ENCODE results near the gene ACSM2A. TPM values are rescaled to one million over a fixed set of nuclear protein-coding genes. Genes with fewer than 3 reads are reported as not detected.
"Not testable (repeated sequence)": the region's sequence is repeated elsewhere in the genome, so short reads cannot be mapped to it uniquely, and the experiment has no call there.

Gene ACSM2A
- total RNA-seq, 1 experiment from 2014 or later, result not detected

DNA sequence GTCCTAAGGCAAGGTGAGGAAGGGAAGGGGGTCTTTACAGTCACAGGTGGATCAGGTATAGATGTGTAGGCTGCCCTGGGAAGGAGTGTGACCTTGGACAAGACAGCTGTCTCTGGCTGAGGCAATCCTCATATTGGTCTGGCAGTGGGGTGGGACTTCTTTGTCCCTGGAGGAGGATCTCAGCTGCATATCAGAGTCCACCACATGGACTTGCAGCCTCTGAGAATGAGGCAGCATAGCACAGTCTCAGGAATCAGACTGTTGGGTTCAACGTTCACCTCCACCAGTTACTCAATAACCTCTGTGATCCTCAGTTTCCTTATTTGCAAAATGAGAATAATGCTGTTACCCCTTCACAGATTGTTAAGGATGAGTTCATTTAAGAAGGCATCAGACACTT, 33.4 kb downstream of the ACSM2A start:
- Histone ChIP-seq H3K27ac (ENCODE audit: low read length) (no peak overlapping the region), H3K9ac (ENCODE audit: low read length) (no peak overlapping the region), H3K27me3 (ENCODE audit: low read length) (no peaks in the 10 kb centered on the region), H3K9me2 (replicated peaks; ENCODE audit: low read length) (no peaks in the 10 kb centered on the region), H3K36me3 (ENCODE audit: low read depth, low read length) (no peaks in the 10 kb centered on the region), H3F3A (ENCODE audit: low read length, unreplicated experiment) (no peaks in the 10 kb centered on the region), H3K9me3 (ENCODE audit: low read length) (no peaks in the 10 kb centered on the region), H3K4me3 (ENCODE audit: low read length) (no peak overlapping the region), H3K79me2 (ENCODE audit: low read length) (no peaks in the 10 kb centered on the region), H2AFZ (ENCODE audit: low read length) (no peak overlapping the region), H3K4me2 (ENCODE audit: low read length) (no peak overlapping the region), H4K20me1 (ENCODE audit: low read length) (no peaks in the 10 kb centered on the region), H3K4me1 (ENCODE audit: insufficient read depth, low read length) (no peaks in the 10 kb centered on the region)
- POLR2A ChIA-PET (ENCODE audit: unreplicated experiment), result no interaction called here
- CTCF ChIA-PET, result no interaction called here
- TF ChIP-seq EZH2 (IDR thresholded peaks at IDR 0.05; ENCODE audit: low read length, unreplicated experiment) (no peak), EZH2phosphoT487 (IDR thresholded peaks at IDR 0.05; ENCODE audit: borderline replicate concordance, low read length) (no peak)
- TF ChIP-seq, protein P1, sequence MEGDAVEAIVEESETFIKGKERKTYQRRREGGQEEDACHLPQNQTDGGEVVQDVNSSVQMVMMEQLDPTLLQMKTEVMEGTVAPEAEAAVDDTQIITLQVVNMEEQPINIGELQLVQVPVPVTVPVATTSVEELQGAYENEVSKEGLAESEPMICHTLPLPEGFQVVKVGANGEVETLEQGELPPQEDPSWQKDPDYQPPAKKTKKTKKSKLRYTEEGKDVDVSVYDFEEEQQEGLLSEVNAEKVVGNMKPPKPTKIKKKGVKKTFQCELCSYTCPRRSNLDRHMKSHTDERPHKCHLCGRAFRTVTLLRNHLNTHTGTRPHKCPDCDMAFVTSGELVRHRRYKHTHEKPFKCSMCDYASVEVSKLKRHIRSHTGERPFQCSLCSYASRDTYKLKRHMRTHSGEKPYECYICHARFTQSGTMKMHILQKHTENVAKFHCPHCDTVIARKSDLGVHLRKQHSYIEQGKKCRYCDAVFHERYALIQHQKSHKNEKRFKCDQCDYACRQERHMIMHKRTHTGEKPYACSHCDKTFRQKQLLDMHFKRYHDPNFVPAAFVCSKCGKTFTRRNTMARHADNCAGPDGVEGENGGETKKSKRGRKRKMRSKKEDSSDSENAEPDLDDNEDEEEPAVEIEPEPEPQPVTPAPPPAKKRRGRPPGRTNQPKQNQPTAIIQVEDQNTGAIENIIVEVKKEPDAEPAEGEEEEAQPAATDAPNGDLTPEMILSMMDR (conservative IDR thresholded peaks at IDR 0.05; ENCODE audit: low read depth, low read length), result no peak
- BruUV-seq (replicated peaks), result no TSS peak
- intact Hi-C loops (cut with micrococcal nuclease), result no loop called here
- DNase-seq (no peak), ATAC-seq (no peak)

DNA sequence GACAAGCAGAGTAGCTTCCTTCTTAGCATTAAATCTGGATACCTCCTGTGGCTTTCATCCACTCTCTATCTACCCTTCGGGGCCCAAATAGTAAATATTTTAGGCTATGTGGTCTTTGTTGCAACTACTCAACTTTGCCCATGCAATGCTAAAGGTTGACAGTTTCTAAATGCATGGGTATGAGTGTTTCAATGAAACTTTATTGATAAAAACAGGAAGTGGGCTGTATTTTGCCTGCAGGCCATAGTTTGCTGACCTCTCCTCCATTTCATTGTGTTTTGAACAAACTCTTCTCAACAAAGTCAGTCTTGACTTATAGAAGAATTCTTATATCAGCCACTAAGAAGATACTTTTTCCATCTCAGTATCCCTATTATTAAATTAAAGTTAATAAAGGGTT, 34.1 kb downstream of the ACSM2A start:
- H4K20me1 ChIP-seq (ENCODE audit: low read length), result no peaks in the 10 kb centered on the region
- no peaks in the 10 kb centered on the region for H3K36me3 ChIP-seq (ENCODE audit: low read depth, low read length)
- intact Hi-C loops (cut with micrococcal nuclease), result no loop called here
- TF ChIP-seq EZH2 (IDR thresholded peaks at IDR 0.05; ENCODE audit: low read length, unreplicated experiment), result no peak
- TF ChIP-seq, protein P1 (conservative IDR thresholded peaks at IDR 0.05; ENCODE audit: low read depth, low read length), result no peak
- TF ChIP-seq EZH2phosphoT487 (IDR thresholded peaks at IDR 0.05; ENCODE audit: borderline replicate concordance, low read length), result no peak
- POLR2A ChIA-PET (ENCODE audit: unreplicated experiment), result no interaction called here
- no peak overlapping the region for H3K9ac ChIP-seq (ENCODE audit: low read length)
- H3K4me1 ChIP-seq (ENCODE audit: insufficient read depth, low read length), result no peaks in the 10 kb centered on the region
- no TSS peak for BruUV-seq (replicated peaks)
- no peak for DNase-seq
- H3K4me3 ChIP-seq (ENCODE audit: low read length), result no peak overlapping the region
- H3K27me3 ChIP-seq (ENCODE audit: low read length), result no peaks in the 10 kb centered on the region
- no peak overlapping the region for H2AFZ ChIP-seq (ENCODE audit: low read length)
- no peaks in the 10 kb centered on the region for H3F3A ChIP-seq (ENCODE audit: low read length, unreplicated experiment)
- CTCF ChIA-PET, result no interaction called here
- no peak overlapping the region for H3K4me2 ChIP-seq (ENCODE audit: low read length)
- no peak overlapping the region for H3K27ac ChIP-seq (ENCODE audit: low read length)
- ATAC-seq, result no peak
- no peaks in the 10 kb centered on the region for H3K9me3 ChIP-seq (ENCODE audit: low read length)
- H3K9me2 ChIP-seq (replicated peaks; ENCODE audit: low read length), result no peaks in the 10 kb centered on the region
- no peaks in the 10 kb centered on the region for H3K79me2 ChIP-seq (ENCODE audit: low read length)

DNA sequence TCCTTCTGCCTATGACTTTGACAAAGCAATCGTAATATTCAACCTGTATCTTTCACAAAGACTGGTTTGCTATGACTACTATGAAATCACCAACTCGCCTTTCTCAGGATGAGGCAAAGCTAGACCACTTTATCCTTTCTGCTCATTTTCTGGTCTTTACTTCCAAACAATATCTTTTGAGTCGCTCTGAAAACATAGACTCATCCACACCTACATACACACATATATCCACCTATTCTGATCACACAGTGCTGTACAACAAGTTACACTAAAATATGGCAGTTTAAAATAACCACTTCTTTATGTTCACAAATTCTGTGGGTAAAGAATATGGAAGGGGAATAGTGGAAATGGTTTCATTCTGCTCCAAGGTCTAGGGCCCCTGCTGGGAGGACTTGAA, 39.7 kb downstream of the ACSM2A start:
- H3K4me2 ChIP-seq (ENCODE audit: low read length); ATAC-seq; H3K9me3 ChIP-seq (ENCODE audit: low read length); H3K36me3 ChIP-seq (ENCODE audit: low read depth, low read length); H3K4me1 ChIP-seq (ENCODE audit: insufficient read depth, low read length); H3K27ac ChIP-seq (ENCODE audit: low read length); H3K79me2 ChIP-seq (ENCODE audit: low read length); CTCF ChIA-PET; H3K27me3 ChIP-seq (ENCODE audit: low read length); H3K9ac ChIP-seq (ENCODE audit: low read length); H4K20me1 ChIP-seq (ENCODE audit: low read length); DNase-seq; BruUV-seq (replicated peaks); H3K9me2 ChIP-seq (replicated peaks; ENCODE audit: low read length); H3K4me3 ChIP-seq (ENCODE audit: low read length); POLR2A ChIA-PET (ENCODE audit: unreplicated experiment); H3F3A ChIP-seq (ENCODE audit: low read length, unreplicated experiment); H2AFZ ChIP-seq (ENCODE audit: low read length); intact Hi-C loops (cut with micrococcal nuclease): not testable (repeated sequence)

DNA sequence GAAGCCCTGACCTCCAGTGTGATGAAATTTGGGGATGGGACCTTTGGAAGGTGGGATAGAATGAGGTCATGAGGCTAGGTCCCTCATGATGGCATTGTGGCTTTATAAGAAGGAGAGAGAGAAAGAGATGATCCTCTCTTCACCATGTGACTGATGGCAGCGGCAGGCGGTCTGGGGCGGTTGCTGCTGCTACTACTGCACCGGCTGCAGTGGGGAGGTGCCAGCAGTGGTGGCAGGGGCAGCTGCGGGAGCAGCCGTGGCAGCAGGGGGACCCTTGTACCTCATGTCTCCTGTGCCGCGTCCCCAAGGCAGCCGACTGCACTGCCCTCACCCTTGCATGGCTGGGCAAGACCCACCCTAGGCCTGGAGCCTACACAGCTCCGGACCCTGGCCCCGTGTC, 40.1 kb downstream of the ACSM2A start:
- H3K36me3 ChIP-seq (ENCODE audit: low read depth, low read length); H3K9me3 ChIP-seq (ENCODE audit: low read length); H3K9me2 ChIP-seq (replicated peaks; ENCODE audit: low read length); H3K79me2 ChIP-seq (ENCODE audit: low read length); H3K4me3 ChIP-seq (ENCODE audit: low read length); H3F3A ChIP-seq (ENCODE audit: low read length, unreplicated experiment); H4K20me1 ChIP-seq (ENCODE audit: low read length); BruUV-seq (replicated peaks); DNase-seq; intact Hi-C loops (cut with micrococcal nuclease); H3K4me1 ChIP-seq (ENCODE audit: insufficient read depth, low read length); H3K4me2 ChIP-seq (ENCODE audit: low read length); ATAC-seq; H3K27me3 ChIP-seq (ENCODE audit: low read length); POLR2A ChIA-PET (ENCODE audit: unreplicated experiment); H3K9ac ChIP-seq (ENCODE audit: low read length); H3K27ac ChIP-seq (ENCODE audit: low read length); H2AFZ ChIP-seq (ENCODE audit: low read length); CTCF ChIA-PET: not testable (repeated sequence)
